Measurements from ENCODE around the gene DGUOK.

DGUOK gene

GRCh38 chr2:73956218-73956865 is 29.7 kb downstream of the DGUOK start:
- DNase-seq = no peak

- DNase-seq = no peak
These were observed 34.6 kb downstream of the DGUOK start for GRCh38 chr2:73961274-73961673.

- no peak for DNase-seq
These were observed 35.3 kb downstream of the DGUOK start for GRCh38 chr2:73961823-73962615.

GRCh38 chr2:73962798-73963197 is 36.1 kb downstream of the DGUOK start:
- DNase-seq = no peak

DNA sequence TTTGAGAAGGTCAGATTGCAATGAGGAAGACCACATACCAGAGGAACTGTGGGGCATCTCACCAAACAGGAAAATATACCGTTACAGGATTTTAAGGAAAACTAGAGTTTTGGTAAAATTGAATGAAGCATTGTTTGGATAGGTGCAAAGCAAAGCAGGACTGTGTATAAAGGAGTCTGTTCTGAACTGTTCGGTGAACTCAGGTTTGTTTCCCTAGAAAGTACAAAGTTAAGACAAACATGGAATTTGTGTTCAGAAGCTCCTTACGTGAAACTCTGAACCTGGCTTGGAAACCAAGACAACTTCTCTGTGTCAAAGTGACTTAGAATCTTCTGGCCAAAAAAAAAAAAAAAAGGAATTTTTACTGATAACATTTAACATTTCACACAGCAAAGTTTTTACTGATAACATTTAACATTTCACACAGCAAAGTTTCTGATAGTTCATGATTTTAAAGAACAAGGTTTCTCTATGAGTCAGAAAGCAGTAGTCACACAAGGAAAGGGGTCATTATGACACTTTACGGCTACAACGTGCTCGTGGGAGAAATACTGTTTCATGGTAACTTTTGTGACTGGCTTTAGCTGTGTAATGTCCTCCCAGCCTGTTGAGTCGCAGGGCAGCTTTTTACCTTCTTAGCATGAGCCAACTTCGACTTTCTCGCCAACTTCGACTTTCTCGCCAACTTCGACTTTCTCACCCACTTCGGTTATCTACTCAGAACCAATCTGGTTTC is 36.9 kb downstream of the DGUOK start:
- no peak for DNase-seq

GRCh38 chr2:73964223-73964622 is 37.5 kb downstream of the DGUOK start:
- DNase-seq = no peak

DNA sequence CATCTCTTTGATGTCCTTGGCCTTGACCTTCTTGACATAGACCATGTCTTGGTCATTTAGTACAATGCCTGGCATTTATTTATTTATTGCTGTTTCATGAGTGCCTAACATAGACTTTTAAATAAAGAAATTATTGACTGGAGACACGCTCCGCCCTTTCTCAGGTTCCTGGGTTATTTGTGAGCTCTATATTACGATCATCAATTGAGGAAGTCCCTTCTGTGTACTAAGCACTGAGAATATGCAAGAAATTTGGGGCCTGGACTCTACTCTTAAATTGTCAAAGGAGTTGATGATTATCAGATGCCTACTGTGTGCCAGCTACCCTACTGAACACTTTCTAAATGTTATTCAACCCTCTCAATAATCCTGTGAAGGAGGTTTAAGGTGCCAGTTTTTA is 38.4 kb downstream of the DGUOK start:
- DNase-seq = no peak

GRCh38 chr2:73968357-73968937 is 41.8 kb downstream of the DGUOK start:
- DNase-seq = no peak

- DNase-seq = no peak
These were observed 42.7 kb downstream of the DGUOK start for GRCh38 chr2:73969356-73969755.

DNA sequence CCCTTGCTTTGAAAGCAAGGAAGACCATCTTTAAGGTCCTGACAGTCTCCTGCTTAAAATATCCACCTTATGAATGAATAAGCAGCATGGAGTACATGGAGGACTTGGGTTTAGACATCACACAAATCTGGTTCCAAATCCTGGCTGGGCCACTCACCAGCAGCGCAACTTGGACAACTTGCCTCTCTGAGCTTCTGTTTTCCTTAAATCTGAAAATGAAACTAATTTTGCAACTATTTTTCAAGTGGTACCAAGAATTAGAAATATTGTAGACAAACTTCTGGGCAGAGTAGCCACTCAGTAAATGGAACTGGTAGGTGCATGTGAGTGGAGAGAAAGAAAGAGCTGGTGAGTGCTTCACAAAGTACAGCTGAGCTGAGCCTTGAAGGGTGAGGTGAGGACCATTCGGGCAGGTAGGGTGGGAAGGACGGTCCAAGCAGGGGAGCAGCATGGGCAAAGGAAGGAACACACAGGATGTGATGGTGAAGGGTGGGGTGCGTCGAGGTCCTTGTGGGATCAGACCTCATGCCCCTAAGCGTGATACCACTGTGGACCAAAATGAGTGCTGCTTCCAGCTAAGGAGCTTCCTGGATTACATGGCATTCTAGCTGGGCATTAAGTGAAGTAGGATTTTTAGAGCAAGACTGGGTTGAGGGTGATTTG is 43.6 kb downstream of the DGUOK start:
- DNase-seq = no peak

GRCh38 chr2:73970850-73971471 is 44.3 kb downstream of the DGUOK start:
- no peak for DNase-seq

DNA sequence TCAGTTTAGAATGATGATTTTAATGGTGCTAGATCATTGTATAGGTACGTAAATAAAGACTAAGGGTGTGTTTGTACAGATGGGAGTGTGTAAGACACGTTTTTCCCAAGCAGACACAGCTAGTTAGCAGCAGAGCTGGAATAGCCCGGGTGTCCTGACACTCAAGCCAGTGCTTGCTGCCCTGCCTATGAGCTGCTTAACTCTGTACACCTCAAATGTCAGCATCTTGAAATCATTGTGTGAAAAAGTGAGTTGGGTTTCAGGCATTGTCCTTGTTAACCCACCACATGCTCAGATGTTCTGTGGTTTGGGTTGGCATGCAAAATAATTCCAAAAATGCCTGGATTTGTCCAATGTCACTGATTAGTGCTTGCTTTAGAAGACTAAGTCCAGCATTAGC is 45.0 kb downstream of the DGUOK start:
- no peak for DNase-seq

- DNase-seq = no peak
These were observed 46.2 kb downstream of the DGUOK start for GRCh38 chr2:73972846-73973245.

DNA sequence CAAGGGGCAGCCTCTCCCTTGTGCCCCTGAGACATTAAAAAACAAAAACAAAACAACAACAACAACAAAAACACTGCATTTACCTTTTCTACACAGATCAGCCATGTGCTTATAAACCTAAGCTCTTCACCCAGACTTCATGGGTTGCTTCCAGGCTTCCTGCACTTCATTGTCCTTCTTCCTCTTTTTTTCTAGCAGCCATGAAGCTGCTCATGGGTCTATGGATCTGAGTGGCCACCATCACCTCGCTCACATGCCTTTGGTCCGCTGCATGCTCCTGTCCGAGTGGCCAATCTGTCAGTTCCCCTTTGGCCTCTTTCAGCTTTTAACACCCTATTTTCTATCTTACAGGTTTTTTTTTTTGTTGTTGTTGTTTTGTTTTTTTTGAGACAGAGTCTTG is 49.1 kb downstream of the DGUOK start:
- DNase-seq = no peak

DNA sequence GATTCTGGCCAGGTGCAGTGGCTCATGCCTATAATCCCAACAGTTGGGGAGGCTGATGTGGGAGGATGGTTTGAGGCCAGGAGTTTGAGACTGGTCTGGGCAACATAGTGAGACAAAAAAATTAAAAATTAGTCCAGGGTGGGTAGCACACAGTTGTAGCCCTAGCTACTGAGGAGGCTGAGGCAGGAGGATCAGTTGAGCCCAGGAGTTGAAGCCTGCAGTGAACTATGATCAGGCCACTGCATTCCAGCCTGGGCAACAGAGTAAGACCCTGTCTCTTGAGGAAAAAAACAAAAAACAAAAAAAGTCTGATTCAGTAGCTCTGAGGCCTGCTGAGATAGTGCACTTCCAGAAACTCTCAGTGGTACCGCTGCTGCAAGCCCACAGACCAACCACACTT is 50.1 kb downstream of the DGUOK start:
- DNase-seq = no peak

GRCh38 chr2:73977466-73977865 is 50.8 kb downstream of the DGUOK start:
- DNase-seq = no peak

- DNase-seq = no peak
These were observed 52.3 kb downstream of the DGUOK start for GRCh38 chr2:73979021-73979420.

DNA sequence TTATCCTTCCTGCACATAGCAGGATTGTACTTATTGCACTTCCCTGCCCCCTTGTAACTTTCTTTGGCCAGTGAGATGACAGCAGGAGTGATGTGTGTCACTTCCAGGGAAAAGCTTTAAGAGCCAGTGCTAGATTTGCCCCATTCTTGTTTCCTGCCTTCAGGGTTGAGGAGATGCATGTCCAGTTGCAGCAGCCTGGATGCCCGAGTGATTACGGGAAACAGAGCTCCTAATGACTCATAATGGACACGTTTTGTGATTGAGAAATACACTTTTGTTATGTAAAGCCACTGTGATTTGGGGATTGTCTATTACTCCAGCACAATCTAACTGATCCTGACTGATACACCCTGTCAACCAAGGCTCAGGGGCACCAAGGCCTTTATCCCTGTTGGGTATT is 53.0 kb downstream of the DGUOK start:
- peak; percentile 56 to 58 for DNase-seq

DNA sequence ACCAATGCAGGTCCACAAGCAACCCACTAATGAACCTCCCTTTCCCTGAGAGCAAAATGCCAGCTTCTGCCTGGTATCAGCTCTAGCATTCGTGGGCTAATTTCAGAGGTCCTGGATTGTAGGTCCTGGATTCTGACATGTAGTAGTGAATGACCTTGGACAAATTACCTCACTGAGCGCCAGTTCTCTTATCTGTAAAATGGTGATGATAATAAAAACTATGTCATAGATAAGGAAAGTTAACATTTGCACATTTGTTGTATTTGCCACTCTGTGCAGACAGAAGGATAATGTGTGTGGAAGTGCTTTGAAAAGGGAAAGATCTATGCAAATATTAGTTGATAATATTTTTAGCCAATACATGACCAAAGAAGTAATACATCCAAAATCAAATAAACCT is 53.9 kb downstream of the DGUOK start:
- DNase-seq = no peak

DNA sequence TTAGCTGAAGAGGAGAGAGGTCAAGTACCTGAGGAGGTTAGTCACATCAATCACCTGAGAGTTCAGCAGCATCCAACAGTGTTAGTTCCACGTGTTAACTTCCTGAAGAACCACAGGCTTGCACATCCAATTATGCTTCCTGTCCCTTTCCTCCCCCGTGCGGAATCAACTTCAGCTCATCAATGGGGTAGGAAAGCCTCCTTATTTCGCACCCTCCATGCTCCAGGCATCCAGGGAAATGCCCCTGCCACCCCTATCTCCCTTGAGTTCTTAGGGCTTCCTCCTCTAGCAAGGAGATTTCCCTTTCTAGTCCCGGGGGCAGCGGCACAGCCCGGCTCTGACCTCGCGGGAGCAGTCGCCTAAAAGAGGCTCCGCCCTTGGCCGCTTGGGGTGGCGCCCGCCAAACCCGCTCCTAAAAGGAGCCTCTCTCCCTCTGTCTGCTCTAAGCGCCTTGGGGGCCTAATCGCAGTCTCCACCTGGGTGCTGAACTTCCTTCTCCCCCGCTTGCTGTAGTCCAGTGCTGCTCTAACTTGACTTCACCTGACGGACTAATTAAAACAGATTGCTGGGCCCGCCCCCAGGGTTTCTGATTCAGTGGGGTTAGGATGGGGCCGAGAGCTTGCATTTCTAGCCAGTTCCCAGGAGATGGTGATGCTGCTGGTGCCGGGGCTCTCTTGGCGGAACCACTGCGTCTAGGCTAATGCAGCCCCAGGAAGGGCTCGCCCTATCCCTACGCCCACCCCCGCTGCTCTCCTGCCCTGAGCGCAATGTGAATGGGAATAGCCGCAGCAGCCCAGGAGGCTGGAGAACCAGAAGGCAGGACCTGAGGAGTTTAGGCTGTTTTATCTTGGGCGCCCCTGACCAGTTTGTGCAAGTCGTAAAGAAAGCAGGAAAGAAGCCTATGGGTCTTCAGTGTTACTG is 54.7 kb downstream of the DGUOK start:
- no peak for DNase-seq

DNA sequence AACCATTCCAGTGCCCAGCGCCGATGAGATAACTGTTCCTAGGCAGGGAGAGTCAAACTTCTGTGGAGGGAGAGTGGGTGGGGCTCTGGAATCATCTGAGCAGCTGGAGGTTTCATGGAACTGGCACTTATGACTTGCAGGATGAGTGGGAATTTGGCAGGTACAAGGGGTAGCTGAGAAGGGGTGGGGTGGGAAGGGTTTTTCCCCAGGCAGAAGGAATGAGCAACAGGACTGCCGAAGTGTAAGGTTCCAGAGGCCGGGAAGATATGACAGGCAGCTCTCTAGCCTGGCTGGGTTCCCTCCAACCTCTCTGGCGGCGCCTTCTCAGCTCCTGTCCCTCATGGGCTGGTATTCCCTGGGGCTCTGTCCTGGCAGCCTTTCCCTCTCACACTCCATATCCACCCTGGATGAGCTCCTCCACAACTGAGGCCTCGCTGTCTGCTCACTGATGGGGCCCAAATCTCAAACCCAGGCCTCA is 55.5 kb downstream of the DGUOK start:
- DNase-seq = no peak
